IMR-90 (cell line): ENCODE data around the gene ARFGEF3. TPM values are rescaled to one million over a fixed set of nuclear protein-coding genes. Genes with fewer than 3 reads are reported as not detected.

ENCODE experiments used
- ATAC-seq: fragments of 200-7000 bp; cut with Tn5 transposase; 2 replicates; pipeline ENCODE4 v1.9.1; 2020; ENCODE audit warnings: low read depth, mild to moderate bottlenecking, moderate library complexity
- BruUV-seq: library from RNA; stranded (reverse); fragments of 400-500 nt; replicated peaks from 2 replicates; lab custom pipeline; 2021; lab: Mats Ljungman, UMichigan
- CTCF ChIA-PET: fragments of 300-600 bp; formaldehyde crosslinking; extraction: SDS; loops from one replicate; lab custom pipeline; 2021; ENCODE audit warnings: antibody characterized with exemption; lab: Yijun Ruan, JAX
- POLR2A ChIA-PET: fragments of 300-600 bp; sonication (Branson Sonifier 250); formaldehyde crosslinking; loops from one replicate; lab custom pipeline; 2022; ENCODE audit warnings: antibody characterized with exemption; ENCODE audit not compliant: unreplicated experiment; lab: Charles Lee
- DNase-seq: peaks from one replicate; pipeline ENCODE4 v3.0.0; 2013
- H2AFZ ChIP-seq: replicated peaks from 2 replicates; pipeline ENCODE3; 2013; ENCODE audit warnings: low read length, mild to moderate bottlenecking; ENCODE audit not compliant: poor library complexity
- H2AK5ac ChIP-seq: 2 replicates; pipeline ENCODE4 v1.6.1; 2013; ENCODE audit warnings: low read depth, low read length, inconsistent platforms
- H2AK9ac ChIP-seq: replicated peaks from 2 replicates; pipeline ENCODE3; 2013; ENCODE audit warnings: mild to moderate bottlenecking, low read depth, low read length, moderate library complexity; ENCODE audit not compliant: poor library complexity
- H2BK120ac ChIP-seq: 2 replicates; pipeline ENCODE4 v1.6.1; 2013; ENCODE audit warnings: low read depth, low read length, inconsistent platforms
- H2BK15ac ChIP-seq: 3 replicates; pipeline ENCODE4 v1.6.1; 2013; ENCODE audit warnings: low read depth, low read length, inconsistent platforms
- H2BK20ac ChIP-seq: 2 replicates; pipeline ENCODE4 v1.6.1; 2013; ENCODE audit warnings: low read depth, mild to moderate bottlenecking, inconsistent platforms, low read length, moderate library complexity
- H2BK5ac ChIP-seq: 2 replicates; pipeline ENCODE4 v1.6.1; 2013; ENCODE audit warnings: mild to moderate bottlenecking, low read depth, low read length, inconsistent platforms; ENCODE audit not compliant: poor library complexity, severe bottlenecking
- H3K14ac ChIP-seq: replicated peaks from 2 replicates; pipeline ENCODE4 v1.6.1; 2013; ENCODE audit warnings: low read depth, low read length, inconsistent platforms
- H3K18ac ChIP-seq: 2 replicates; pipeline ENCODE4 v1.6.1; 2013; ENCODE audit warnings: low read depth, low read length, control low read depth
- H3K23ac ChIP-seq: 2 replicates; pipeline ENCODE4 v1.6.1; 2013; ENCODE audit warnings: low read depth, low read length, inconsistent platforms
- H3K27ac ChIP-seq: 2 replicates; pipeline ENCODE4 v1.5.1; 2013; ENCODE audit warnings: mild to moderate bottlenecking, control low read depth, low read length; ENCODE audit not compliant: insufficient read depth
- H3K27me3 ChIP-seq: 2 replicates; pipeline ENCODE4 v1.6.1; 2013; ENCODE audit warnings: low read length; ENCODE audit not compliant: control insufficient read depth, insufficient read depth
- H3K36me3 ChIP-seq: 2 replicates; pipeline ENCODE4 v1.6.1; 2013; ENCODE audit warnings: low read length, mixed read lengths; ENCODE audit not compliant: control insufficient read depth, insufficient read depth
- H3K4ac ChIP-seq: 2 replicates; pipeline ENCODE4 v1.6.1; 2013; ENCODE audit warnings: low read depth, low read length, inconsistent platforms
- H3K4me1 ChIP-seq: 2 replicates; pipeline ENCODE4 v1.6.1; 2013; ENCODE audit warnings: low read length, mixed read lengths; ENCODE audit not compliant: control insufficient read depth, insufficient read depth
- H3K4me2 ChIP-seq: 2 replicates; pipeline ENCODE4 v1.6.1; 2013; ENCODE audit warnings: low read depth, mild to moderate bottlenecking, control low read depth, low read length, moderate library complexity
- H3K4me3 ChIP-seq: 2 replicates; pipeline ENCODE4 v1.5.1; 2013; ENCODE audit warnings: low read depth, mild to moderate bottlenecking, control low read depth, low read length, moderate library complexity; ENCODE audit not compliant: insufficient read depth
- H3K56ac ChIP-seq: 2 replicates; pipeline ENCODE4 v1.6.1; 2013; ENCODE audit warnings: low read length, inconsistent platforms; ENCODE audit not compliant: insufficient read depth; ENCODE audit errors: extremely low read depth
- H3K79me1 ChIP-seq, 2 experiments: 2 replicates each; pipeline ENCODE4 v1.6.1; 2013; ENCODE audit warnings: low read length in 2 of 2, inconsistent platforms in 1 of 2, low read depth in 1 of 2
- H3K9ac ChIP-seq: 2 replicates; pipeline ENCODE4 v1.6.1; 2013; ENCODE audit warnings: low read depth, low read length, control low read depth
- H3K9me1 ChIP-seq: 2 replicates; pipeline ENCODE4 v1.6.1; 2013; ENCODE audit warnings: low read length, inconsistent platforms; ENCODE audit not compliant: insufficient read depth
- H3K9me3 ChIP-seq: 2 replicates; pipeline ENCODE4 v1.6.1; 2013; ENCODE audit warnings: low read length; ENCODE audit not compliant: control insufficient read depth, insufficient read depth
- H4K20me1 ChIP-seq: 2 replicates; pipeline ENCODE4 v1.6.1; 2013; ENCODE audit warnings: low read length, inconsistent platforms; ENCODE audit not compliant: insufficient read depth
- H4K5ac ChIP-seq: 2 replicates; pipeline ENCODE4 v1.6.1; 2013; ENCODE audit warnings: mild to moderate bottlenecking, low read depth, low read length, control low read depth
- H4K8ac ChIP-seq, 2 experiments: 2 replicates each; pipeline ENCODE4 v1.6.1; 2013; ENCODE audit warnings: low read depth in 2 of 2, low read length in 2 of 2, control low read depth in 1 of 2, inconsistent platforms in 1 of 2
- H4K91ac ChIP-seq: 2 replicates; pipeline ENCODE4 v1.6.1; 2013; ENCODE audit warnings: low read depth, low read length, inconsistent platforms; ENCODE audit not compliant: insufficient read depth
- MAFK ChIP-seq: IDR thresholded peaks from 2 replicates; pipeline ENCODE4 v1.6.1; 2012; ENCODE audit warnings: low read depth, low read length, improper control_type of control experiment
- POLR2A ChIP-seq: IDR thresholded peaks from 2 replicates; pipeline ENCODE4 v1.6.1; 2012; ENCODE audit warnings: mild to moderate bottlenecking, low read depth, low read length
- WGBS, 2 experiments: methylation state at CpG; one replicate each; pipeline versions ENCODE4 v1.1.5 to v1.1.7; 2013; ENCODE audit warnings: missing lambda C conversion rate in 2 of 2; ENCODE audit not compliant: insufficient read length in 1 of 2; ENCODE audit errors: extremely low coverage in 2 of 2; 5-methylcytosine and 5-hydroxymethylcytosine counted together
- dilution Hi-C: fragments of 300-500 bp; cut with HindIII; formaldehyde crosslinking; loops from one replicate; pipeline ENCODE4 v1.14.3; 2018; ENCODE audit warnings: low sequenced_read_pairs; ENCODE audit not compliant: unreplicated experiment
- in situ Hi-C: fragments of 300-500 bp; cut with MboI; formaldehyde crosslinking; loops from 3 replicates; pipeline ENCODE4 v1.14.3; 2019; ENCODE audit warnings: low sequenced_read_pairs, inconsistent platforms, mixed read lengths
- intact Hi-C: fragments of 100-400 bp; cut with micrococcal nuclease; formaldehyde crosslinking; loops from 2 replicates; pipeline ENCODE4 v1.10.0; 2022
- polyA plus RNA-seq, 3 experiments: library from polyadenylated mRNA; depleted of rRNA; stranded (reverse); fragments of >200 nt; gene quantifications; 2 replicates each; pipeline ENCODE4 v1.2.3, GENCODE V29; 2012; ENCODE audit warnings: low replicate concordance in 1 of 3
- total RNA-seq: library from RNA; depleted of rRNA; stranded (reverse); fragments of >200 nt; gene quantifications from 2 replicates; pipeline ENCODE4 v1.2.3, GENCODE V29; 2012

Gene ARFGEF3
- total and polyA plus RNA-seq, 2 of the 4 experiments (the other 2 are of a cell fraction), result under 0.01 to 0.02 TPM

DNA sequence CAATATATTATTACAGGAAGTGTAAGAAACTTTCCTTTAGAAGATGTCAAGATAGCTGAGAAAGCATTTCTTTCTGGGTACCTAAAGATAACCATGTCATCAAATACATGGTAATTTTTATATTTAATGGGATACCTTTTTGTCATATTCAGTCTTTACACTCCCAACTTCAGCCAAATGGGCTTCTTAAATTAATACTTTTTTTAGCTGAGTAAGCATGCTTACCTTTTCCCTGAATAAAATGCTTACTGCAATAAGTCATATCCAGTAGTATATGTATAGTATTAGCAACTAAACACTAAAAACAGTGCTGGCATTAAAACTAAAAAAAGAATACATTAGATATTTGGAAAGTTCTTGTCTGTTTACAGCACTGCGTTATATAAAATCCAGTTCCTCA lies 74.0 kb downstream of the ARFGEF3 start:
- Histone ChIP-seq H2AK5ac (no peak overlapping the region), H3K4me2 (no peak overlapping the region), H4K91ac (no peak overlapping the region), H3K4me1 (no peaks in the 10 kb centered on the region), H2BK5ac (no peak overlapping the region), H2BK120ac (no peak overlapping the region), H2BK20ac (no peak overlapping the region), H3K4ac (no peak overlapping the region), H3K4me3 (no peak overlapping the region), H3K9me1 (0 out of 2 replicates have a peak, but pooled peaks cover 3% of the 10 kb centered on the region), H3K14ac (no peak overlapping the region), H4K8ac (no peak overlapping the region), H2BK15ac (no peak overlapping the region), H3K27me3 (peaks cover 6% of the 10 kb centered on the region), H3K23ac (no peak overlapping the region), H3K27ac (no peak overlapping the region), H3K18ac (no peak overlapping the region), H3K56ac (no peak overlapping the region), H3K79me1 (no peaks in the 10 kb centered on the region), H3K36me3 (no peaks in the 10 kb centered on the region), H3K9ac (no peak overlapping the region), H2AK9ac (no peak overlapping the region), H4K5ac (no peak overlapping the region), H3K9me3 (no peaks in the 10 kb centered on the region), H2AFZ (no peak overlapping the region), H4K20me1 (no peaks in the 10 kb centered on the region)
- in situ Hi-C loops, result no loop called here
- ChIA-PET POLR2A (no interaction called here), CTCF (interaction anchor here (1.5 kb wide), 1 partner anchor 12 kb away, joined by 3 read pairs; no protein-coding TSS in a partner anchor)
- intact Hi-C loops, result no loop called here
- dilution Hi-C loops, result no loop called here
- no CpG with 5 or more reads among the region's 1 CpG for WGBS, 2 experiments
- no peak for ATAC-seq
- BruUV-seq, result no TSS peak
- DNase-seq, result no peak
- TF ChIP-seq POLR2A (no peak), MAFK (peak; percentile 79)
